Hepatocyte (in vitro differentiated cells): ENCODE measurements around the gene AFF2. TPM values are rescaled to one million over a fixed set of nuclear protein-coding genes. Genes with fewer than 3 reads are reported as not detected.

Experiments used
- DNase-seq: peaks from one replicate; pipeline ENCODE4 v3.0.0-alpha.2; 2016; ENCODE audit warnings: low spot score
- H2AFZ ChIP-seq: fragments of 200-600 bp; sonication (generic); 2 replicates; pipeline ENCODE4 v1.6.0; 2016; ENCODE audit warnings: antibody characterized with exemption, mild to moderate bottlenecking
- H3K27ac ChIP-seq: fragments of 200-600 bp; sonication (generic); 2 replicates; pipeline ENCODE4 v1.5.1; 2016; ENCODE audit warnings: mild to moderate bottlenecking
- H3K27me3 ChIP-seq: fragments of 200-600 bp; sonication (generic); 2 replicates; pipeline ENCODE4 v1.6.1; 2016
- H3K36me3 ChIP-seq: fragments of 200-600 bp; sonication (generic); replicated peaks from 2 replicates; pipeline ENCODE4 v1.5.1; 2016; ENCODE audit warnings: low read depth; ENCODE audit not compliant: insufficient read depth
- H3K4me1 ChIP-seq: fragments of 200-600 bp; sonication (generic); 2 replicates; pipeline ENCODE4 v1.5.1; 2016; ENCODE audit warnings: mild to moderate bottlenecking, moderate library complexity; ENCODE audit not compliant: insufficient read depth
- H3K4me2 ChIP-seq: fragments of 200-600 bp; sonication (generic); 2 replicates; pipeline ENCODE4 v1.6.0; 2016
- H3K4me3 ChIP-seq: fragments of 200-600 bp; sonication (generic); 2 replicates; pipeline ENCODE4 v1.5.1; 2016; ENCODE audit warnings: mild to moderate bottlenecking
- H3K79me2 ChIP-seq: fragments of 200-600 bp; sonication (generic); 2 replicates; pipeline ENCODE4 v1.6.0; 2017; ENCODE audit warnings: mild to moderate bottlenecking
- H3K9me2 ChIP-seq: fragments of 200-600 bp; sonication (generic); replicated peaks from 2 replicates; pipeline ENCODE4 v1.6.0; 2017; ENCODE audit warnings: mild to moderate bottlenecking; ENCODE audit not compliant: insufficient read depth
- H3K9me3 ChIP-seq: fragments of 200-600 bp; sonication (generic); 2 replicates; pipeline ENCODE4 v1.5.1; 2016; ENCODE audit warnings: low read depth, mild to moderate bottlenecking
- H4K20me1 ChIP-seq: fragments of 200-600 bp; sonication (generic); 2 replicates; pipeline ENCODE4 v1.6.0; 2016; ENCODE audit warnings: mild to moderate bottlenecking; ENCODE audit not compliant: insufficient read depth, poor library complexity, severe bottlenecking
- CTCF ChIP-seq: fragments of 200-600 bp; sonication (generic); IDR thresholded peaks from 2 replicates; pipeline ENCODE4 v1.5.1; 2016; ENCODE audit warnings: antibody characterized with exemption, mild to moderate bottlenecking; ENCODE audit not compliant: poor library complexity
- EZH2 ChIP-seq: fragments of 200-600 bp; sonication (generic); IDR thresholded peaks from 2 replicates; pipeline ENCODE4 v1.6.1; 2016; ENCODE audit warnings: antibody characterized with exemption, mild to moderate bottlenecking, borderline replicate concordance
- EZH2phosphoT487 ChIP-seq: fragments of 200-600 bp; sonication (generic); IDR thresholded peaks from one replicate; pipeline ENCODE4 v1.6.1; 2018; ENCODE audit warnings: antibody characterized with exemption, mild to moderate bottlenecking, low read depth, moderate library complexity; ENCODE audit not compliant: unreplicated experiment, severe bottlenecking
- WGBS: methylation state at CpG from one replicate; pipeline ENCODE4 v1.1.6; 2016; ENCODE audit warnings: low lambda C conversion rate; ENCODE audit errors: missing lambda C conversion rate; 5-methylcytosine and 5-hydroxymethylcytosine counted together
- polyA plus RNA-seq: library from polyadenylated mRNA; unstranded; fragments of >200 nt; fragmentation: Nextera tagmentation; extraction: Ambion mirVana; gene quantifications from 2 replicates; pipeline ENCODE4 v1.2.1, GENCODE V29; 2016
- total RNA-seq: library from RNA; depleted of rRNA; stranded (reverse); fragments of >200 nt; gene quantifications from 2 replicates; pipeline ENCODE4 v1.2.3, GENCODE V29; 2014

AFF2 gene
- total and polyA plus RNA-seq, 2 experiments from 2014 or later = 2.1 to 6.5 TPM

- Histone ChIP-seq H3K27me3 (no peaks in the 10 kb centered on the region), H3K4me3 (no peak overlapping the region), H4K20me1 (no peaks in the 10 kb centered on the region), H3K27ac (no peak overlapping the region), H3K9me3 (no peaks in the 10 kb centered on the region), H3K4me2 (no peak overlapping the region), H3K79me2 (no peaks in the 10 kb centered on the region), H2AFZ (no peak overlapping the region), H3K36me3 (no peaks in the 10 kb centered on the region), H3K4me1 (no peaks in the 10 kb centered on the region), H3K9me2 (no peaks in the 10 kb centered on the region)
- WGBS = 57% methylated on average over 9 of the region's 9 CpGs
- TF ChIP-seq EZH2 (no peak), EZH2phosphoT487 (no peak), CTCF (no peak)
- DNase-seq = no peak
Observed at GRCh38 chrX:148865277-148866210, 365.1 kb downstream of the AFF2 start.

GRCh38 chrX:148867596-148867995 lies 367.2 kb downstream of the AFF2 start:
- Histone ChIP-seq H3K9me2 (no peaks in the 10 kb centered on the region), H2AFZ (no peak overlapping the region), H3K79me2 (no peaks in the 10 kb centered on the region), H3K4me1 (no peaks in the 10 kb centered on the region), H4K20me1 (no peaks in the 10 kb centered on the region), H3K27ac (no peak overlapping the region), H3K27me3 (no peaks in the 10 kb centered on the region), H3K4me2 (no peak overlapping the region), H3K36me3 (no peaks in the 10 kb centered on the region), H3K4me3 (no peak overlapping the region), H3K9me3 (no peaks in the 10 kb centered on the region)
- DNase-seq = no peak
- WGBS = 80% methylated on average over 2 of the region's 2 CpGs
- TF ChIP-seq CTCF (no peak), EZH2 (no peak), EZH2phosphoT487 (no peak)

- Histone ChIP-seq H3K79me2 (no peaks in the 10 kb centered on the region), H3K4me1 (no peaks in the 10 kb centered on the region), H3K36me3 (no peaks in the 10 kb centered on the region), H3K27ac (no peak overlapping the region), H3K9me3 (no peaks in the 10 kb centered on the region), H3K27me3 (no peaks in the 10 kb centered on the region), H2AFZ (no peak overlapping the region), H3K9me2 (no peaks in the 10 kb centered on the region), H3K4me2 (no peak overlapping the region), H3K4me3 (no peak overlapping the region), H4K20me1 (no peaks in the 10 kb centered on the region)
- no peak for DNase-seq
- WGBS = 67% methylated on average over 7 of the region's 7 CpGs
- TF ChIP-seq EZH2phosphoT487 (no peak), EZH2 (no peak), CTCF (no peak)
Observed at GRCh38 chrX:148871422-148872160, 371.2 kb downstream of the AFF2 start.
